ENCODE results near the gene ZNF221. TPM values are rescaled to one million over a fixed set of nuclear protein-coding genes. Genes with fewer than 3 reads are reported as not detected.
A peak's percentile ranks its signal among the peaks of the same experiment; 100 is the strongest.
"Not testable (repeated sequence)": the region's sequence is repeated elsewhere in the genome, so short reads cannot be mapped to it uniquely, and the experiment has no call there.

The ZNF221 gene
- total and polyA plus RNA-seq, 10 of the 15 experiments (the other 5 are each of a cell fraction or from before 2014, with no cell fraction given), result 0.15 to 1.7 (median 0.45) TPM; not detected in 1

- BruUV-seq (replicated peaks); CTCF ChIA-PET: not testable (repeated sequence)
- POLR2A ChIA-PET, result interaction anchor here (0.6 to 2.4 kb wide), 2 partner anchors 14 to 1758 kb away, joined by 4 to 16 read pairs; partner anchors contain the start of gene ZNF45
These were observed 1.2 kb upstream of the ZNF221 start for GRCh38 chr19:43949803-43950202.

GRCh38 chr19:43956827-43957226 lies 5.8 kb downstream of the ZNF221 start:
- 35% methylated on average over 3 of the region's 3 CpGs for WGBS (ENCODE audit: insufficient coverage, insufficient replicate concordance, low lambda C conversion rate, missing lambda C conversion rate)
- ATAC-seq (peak; percentile 52), DNase-seq (ENCODE audit: low read depth, low spot score) (no peak), FAIRE-seq (no peak)
- no peaks in the 10 kb centered on the region for H3K36me3 ChIP-seq (ENCODE audit: control insufficient read depth in 2 of 2, insufficient read depth in 2 of 2, low read length in 1 of 2)
- no TSS peak for BruUV-seq (replicated peaks)
- in situ Hi-C loops (cut with MboI), result no loop called here
- no peak overlapping the region for H3K4me2 ChIP-seq (ENCODE audit: control insufficient read depth, insufficient read depth)
- H3K27ac ChIP-seq (ENCODE audit: control insufficient read depth, insufficient read depth), result no peak overlapping the region
- no peaks in the 10 kb centered on the region for H4K20me1 ChIP-seq (ENCODE audit: control insufficient read depth, insufficient read depth)
- ChIA-PET CTCF (interaction anchor here (0.7 to 0.8 kb wide), 2 partner anchors 25 to 907 kb away, joined by 3 read pairs; no protein-coding TSS in a partner anchor), RAD21 (ENCODE audit: unreplicated experiment) (no interaction called here), SMC1A (ENCODE audit: uncharacterized antibody, unreplicated experiment) (interaction anchor here (1.2 kb wide), 1 partner anchor 22 kb away, joined by 3 read pairs; the partner anchor contains the start of gene ZNF45), POLR2A (interaction anchor here (0.6 kb wide), 1 partner anchor 1860 kb away, joined by 4 read pairs; no protein-coding TSS in a partner anchor)
- no peaks in the 10 kb centered on the region for H3K79me2 ChIP-seq (ENCODE audit: control insufficient read depth, insufficient read depth, low read length)
- no peak overlapping the region for H3K4me3 ChIP-seq
- H3K9me3 ChIP-seq (replicated peaks; ENCODE audit: control insufficient read depth, insufficient read depth, low read length), result peaks cover 3% of the 10 kb centered on the region; the same call in 2 of the 3 replicates
- no peaks in the 10 kb centered on the region for H3K4me1 ChIP-seq (ENCODE audit: control insufficient read depth, insufficient read depth, low read length)
- no peaks in the 10 kb centered on the region for H3K27me3 ChIP-seq (replicated peaks in 1 of 2; ENCODE audit: control insufficient read depth in 2 of 2, insufficient read depth in 2 of 2, low read length in 1 of 2)
- H3K9ac ChIP-seq (ENCODE audit: control insufficient read depth, insufficient read depth, low read length), result no peak overlapping the region
- no peak overlapping the region for H2AFZ ChIP-seq (ENCODE audit: control insufficient read depth, low read depth, low read length)
- intact Hi-C loops (cut with micrococcal nuclease; ENCODE audit: unreplicated experiment), result no loop called here
- TF ChIP-seq ZBED1 (IDR thresholded peaks at IDR 0.05; ENCODE audit: borderline replicate concordance), result no peak
- TF ChIP-seq TAF1 (IDR thresholded peaks at IDR 0.05; ENCODE audit: borderline replicate concordance, low read depth, low read length), result no peak
- no peak for TF ChIP-seq BACH1 (IDR thresholded peaks at IDR 0.05; ENCODE audit: borderline replicate concordance)
- TF ChIP-seq BCL3 (IDR thresholded peaks at IDR 0.05; ENCODE audit: borderline replicate concordance, insufficient read depth, low read depth, low read length, poor library complexity, severe bottlenecking), result no peak
- TF ChIP-seq KLF5 (IDR thresholded peaks at IDR 0.05; ENCODE audit: partially characterized antibody), result no peak
- TF ChIP-seq FOXK2 (IDR thresholded peaks at IDR 0.05), result peak; percentile 41; the same call in 1 of the 2 replicates
- no peak for TF ChIP-seq ZNF687 (IDR thresholded peaks at IDR 0.05)
- TF ChIP-seq PKNOX1 (IDR thresholded peaks at IDR 0.05), result peak; percentile 84
- TF ChIP-seq SREBF1 (IDR thresholded peaks at IDR 0.05; ENCODE audit: low read length), result no peak
- TF ChIP-seq CEBPB (IDR thresholded peaks at IDR 0.05; ENCODE audit: borderline replicate concordance in 1 of 2, low read depth in 2 of 2, low read length in 2 of 2), result no peak
- TF ChIP-seq NBN (IDR thresholded peaks at IDR 0.05), result no peak

More at GRCh38 chr19:43949803-43950202, 1.2 kb upstream of the ZNF221 start:
- H3K27ac ChIP-seq (ENCODE audit: control insufficient read depth, insufficient read depth); H2AFZ ChIP-seq (ENCODE audit: control insufficient read depth, low read depth, low read length); H3K9me3 ChIP-seq (replicated peaks; ENCODE audit: control insufficient read depth, insufficient read depth, low read length); SMC1A ChIA-PET (ENCODE audit: uncharacterized antibody, unreplicated experiment); RAD21 ChIA-PET (ENCODE audit: unreplicated experiment); intact Hi-C loops (cut with micrococcal nuclease; ENCODE audit: unreplicated experiment); H4K20me1 ChIP-seq (ENCODE audit: control insufficient read depth, insufficient read depth); FAIRE-seq; H3K36me3 ChIP-seq (ENCODE audit: control insufficient read depth in 2 of 2, insufficient read depth in 2 of 2, low read length in 1 of 2); H3K9ac ChIP-seq (ENCODE audit: control insufficient read depth, insufficient read depth, low read length); H3K79me2 ChIP-seq (ENCODE audit: control insufficient read depth, insufficient read depth, low read length); H3K4me3 ChIP-seq; DNase-seq (ENCODE audit: low read depth, low spot score); in situ Hi-C loops (cut with MboI); H3K4me1 ChIP-seq (ENCODE audit: control insufficient read depth, insufficient read depth, low read length); ATAC-seq; H3K27me3 ChIP-seq (replicated peaks in 1 of 2; ENCODE audit: control insufficient read depth in 2 of 2, insufficient read depth in 2 of 2, low read length in 1 of 2); H3K4me2 ChIP-seq (ENCODE audit: control insufficient read depth, insufficient read depth): not testable (repeated sequence)
- WGBS (ENCODE audit: insufficient coverage, insufficient replicate concordance, low lambda C conversion rate, missing lambda C conversion rate), result 51% methylated on average over 2 of the region's 2 CpGs

All from GM12878 (cell line).